HG03103 (cell line): ENCODE measurements around the gene CEP89.
A peak's percentile ranks its signal among the peaks of the same experiment; 100 is the strongest.
"Not testable (repeated sequence)": the region's sequence is repeated elsewhere in the genome, so short reads cannot be mapped to it uniquely, and the experiment has no call there.

ENCODE experiments used
- ATAC-seq: cut with Tn5 transposase; IDR thresholded peaks from one replicate; pipeline ENCODE4 v1.9.1; 2021; ENCODE audit warnings: low read depth; ENCODE audit not compliant: unreplicated experiment

CEP89 gene

DNA sequence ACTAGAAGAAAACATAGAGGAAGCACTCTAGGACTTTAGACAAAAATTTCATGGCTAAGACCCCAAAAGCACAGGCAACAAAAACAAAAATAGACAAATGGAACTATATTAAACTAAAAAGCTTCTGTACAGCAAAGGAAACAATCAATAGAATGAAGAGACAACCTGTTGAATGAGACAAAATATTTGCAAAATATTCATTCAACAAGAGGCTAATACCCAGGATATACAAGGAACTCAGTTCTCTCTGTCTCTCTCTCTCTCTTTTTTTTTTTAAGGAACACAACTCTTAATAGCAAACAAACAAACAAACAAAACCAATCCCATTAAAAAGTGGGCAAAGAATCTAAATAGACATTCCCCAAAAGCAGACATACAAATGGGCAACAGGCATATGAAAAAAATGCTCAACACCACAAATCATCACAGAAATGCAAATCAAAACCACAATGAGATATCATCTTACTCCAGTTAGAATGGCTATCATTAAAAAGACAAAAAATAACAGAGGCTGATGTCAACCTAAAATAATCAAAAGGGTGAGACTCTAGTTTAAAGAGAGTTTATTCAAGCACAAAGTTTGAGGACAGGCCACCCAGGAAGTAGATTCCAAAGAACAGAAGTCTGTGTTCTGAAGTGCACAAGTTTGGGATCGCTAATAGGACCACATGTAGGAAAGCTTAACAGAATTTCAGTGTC, 75.1 kb downstream of the CEP89 start:
- no peak for ATAC-seq

- peak; percentile 89 for ATAC-seq
These were observed 76.4 kb downstream of the CEP89 start for GRCh38 chr19:32895384-32895783.

- ATAC-seq: no peak
These were observed 80.1 kb downstream of the CEP89 start for GRCh38 chr19:32891609-32892008.

DNA sequence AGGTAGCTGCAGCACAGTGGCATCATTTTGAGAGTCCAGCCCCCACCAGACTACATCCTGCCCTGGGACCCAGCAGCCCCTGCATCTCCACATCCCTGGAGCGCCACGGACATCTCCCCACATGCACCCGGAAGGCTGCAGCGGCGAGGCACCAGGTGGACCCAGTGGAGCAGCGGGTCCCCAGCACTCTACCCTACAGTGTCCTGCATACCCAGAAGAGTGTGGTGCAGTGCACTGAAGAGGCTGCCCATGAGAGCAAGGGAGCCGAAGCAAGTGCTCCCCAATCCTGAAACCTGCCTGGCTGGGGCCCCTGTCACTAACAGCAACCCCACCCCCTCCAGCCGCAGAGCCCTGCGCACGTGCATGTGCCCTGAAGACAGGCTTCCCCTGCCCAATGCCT, 80.9 kb downstream of the CEP89 start:
- ATAC-seq: no peak

GRCh38 chr19:32890326-32890725, 81.4 kb downstream of the CEP89 start:
- no peak for ATAC-seq

GRCh38 chr19:32889137-32889934, 82.4 kb downstream of the CEP89 start:
- no peak for ATAC-seq

DNA sequence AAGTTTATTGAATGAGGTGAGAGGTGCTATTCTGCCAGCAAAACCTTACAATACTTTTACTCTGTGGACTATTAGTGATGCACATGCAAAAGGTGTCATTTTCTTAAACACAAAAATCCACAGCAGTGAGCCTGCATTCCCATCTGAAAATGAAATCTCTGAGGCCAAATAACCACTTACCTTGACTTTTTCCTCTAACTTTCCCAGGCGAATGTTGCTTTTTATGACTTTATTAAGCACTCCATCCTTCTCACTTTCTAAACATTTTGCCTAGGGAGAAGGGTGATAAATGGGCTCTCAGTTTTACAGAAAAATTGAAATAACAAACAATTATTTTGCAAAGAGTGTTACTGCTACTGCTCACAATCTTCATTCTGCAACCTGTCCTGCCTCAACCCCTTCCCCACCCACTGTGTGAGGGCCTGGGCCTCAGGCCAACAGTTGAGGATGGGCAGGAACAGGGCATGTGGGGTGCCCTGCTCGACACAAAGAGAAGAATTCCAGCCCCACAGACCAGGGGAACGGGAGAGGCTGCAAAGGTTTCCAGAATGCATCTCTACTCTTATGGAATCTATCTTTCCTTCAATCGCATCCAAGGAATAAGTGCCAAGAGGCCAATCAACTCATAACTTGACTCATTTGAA, 84.1 kb downstream of the CEP89 start:
- no peak for ATAC-seq

DNA sequence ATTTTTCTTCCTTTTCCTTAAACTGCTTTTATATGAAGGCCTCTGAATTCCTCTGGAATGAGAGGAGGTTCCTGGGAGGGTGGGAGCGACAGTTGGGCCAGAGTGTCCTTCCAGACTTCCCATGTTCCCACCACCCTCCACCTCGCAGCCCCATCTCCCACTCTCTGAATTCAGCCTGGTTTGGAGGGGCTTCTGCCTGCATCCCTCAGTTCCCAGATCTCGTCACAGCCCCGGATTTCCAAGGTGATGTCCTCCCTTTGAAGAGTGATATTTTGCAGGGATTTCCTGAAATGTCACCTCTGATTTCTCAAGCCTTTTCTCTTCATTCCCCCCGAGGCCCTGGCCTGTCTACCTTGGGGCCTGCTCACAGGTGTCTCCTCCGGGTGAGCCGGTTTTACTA, 85.5 kb downstream of the CEP89 start:
- no peak for ATAC-seq

GRCh38 chr19:32885255-32885654, 86.5 kb downstream of the CEP89 start:
- ATAC-seq: not testable (repeated sequence)

DNA sequence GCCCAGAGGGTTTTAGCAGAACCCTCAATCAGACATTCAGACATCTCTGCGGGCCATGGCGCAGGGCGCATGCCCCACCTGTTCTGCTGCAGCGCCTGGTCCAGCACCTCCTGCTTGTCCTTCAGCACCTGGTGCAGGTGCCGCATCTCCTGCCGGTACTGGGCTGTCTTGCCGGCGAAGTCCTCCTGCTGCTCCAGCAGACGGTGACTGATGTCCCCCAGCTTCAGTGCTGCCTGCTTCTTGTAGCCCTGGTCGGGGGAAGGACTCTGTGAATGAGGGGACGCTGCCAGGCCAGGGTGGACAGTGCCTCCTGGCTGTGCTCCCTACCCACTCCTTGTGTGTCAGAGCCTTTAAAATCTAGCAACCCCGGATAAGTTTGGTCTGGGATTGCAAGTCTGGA, 90.0 kb downstream of the CEP89 start:
- ATAC-seq: no peak

DNA sequence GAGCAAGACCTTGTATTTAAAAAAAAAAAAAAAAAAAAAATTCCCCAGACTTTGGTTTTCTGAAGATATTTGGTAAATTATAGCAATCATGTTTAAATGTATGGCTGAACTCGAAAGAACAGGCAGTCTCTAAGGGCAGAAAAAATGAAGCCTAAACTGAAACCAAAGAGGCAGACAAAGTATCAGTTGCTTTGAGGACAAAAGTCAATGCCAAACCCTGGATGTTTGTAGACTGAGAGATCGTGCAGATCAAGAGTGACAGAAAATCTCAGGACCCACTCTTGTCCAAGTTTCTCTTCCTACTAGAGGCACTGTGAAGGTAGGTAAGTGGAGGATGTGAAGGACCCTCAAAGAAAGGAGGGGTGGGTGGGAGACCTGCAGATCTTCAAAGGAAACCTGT, 91.1 kb downstream of the CEP89 start:
- no peak for ATAC-seq

- no peak for ATAC-seq
These were observed 92.0 kb downstream of the CEP89 start for GRCh38 chr19:32879741-32880140.

- no peak for ATAC-seq
These were observed 92.8 kb downstream of the CEP89 start for GRCh38 chr19:32878988-32879387.

GRCh38 chr19:32877977-32878745, 93.6 kb downstream of the CEP89 start:
- no peak for ATAC-seq

GRCh38 chr19:32877323-32877912, 94.3 kb downstream of the CEP89 start:
- ATAC-seq: no peak

- no peak for ATAC-seq
These were observed 94.9 kb downstream of the CEP89 start for GRCh38 chr19:32876919-32877285.

DNA sequence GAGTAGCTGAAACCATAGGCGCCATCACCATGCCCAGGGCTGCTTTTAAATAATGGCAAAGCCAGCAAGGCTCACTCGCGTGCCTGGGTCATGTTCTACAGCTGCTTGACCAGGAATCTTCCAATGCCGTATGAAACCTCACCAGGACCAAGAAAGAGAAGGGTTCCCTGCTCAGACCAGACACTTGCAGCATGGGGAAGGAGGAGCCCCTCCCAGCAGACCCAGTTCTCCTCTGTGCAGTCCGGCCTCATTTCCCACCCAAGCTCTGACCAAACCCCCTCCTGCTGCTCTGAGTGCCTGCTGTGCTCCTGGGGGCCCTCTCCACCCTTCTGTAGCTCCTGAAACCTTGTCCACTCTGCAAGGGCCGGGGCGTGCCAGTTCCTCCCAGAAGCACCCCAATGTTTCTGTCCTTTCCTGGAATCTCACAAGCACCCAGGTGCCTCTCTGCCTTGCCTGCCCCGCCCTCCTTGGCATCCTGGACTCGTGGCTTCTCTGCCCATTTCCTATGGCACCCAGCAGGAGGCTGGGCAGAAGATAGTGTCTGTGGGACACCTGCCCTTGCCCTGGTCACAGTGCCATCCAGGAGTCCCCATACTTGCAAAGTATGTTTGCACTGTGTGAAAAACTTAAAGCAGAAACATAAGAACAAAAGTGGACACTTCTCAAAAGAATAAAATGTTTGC, 95.4 kb downstream of the CEP89 start:
- no peak for ATAC-seq

GRCh38 chr19:32875428-32875827, 96.3 kb downstream of the CEP89 start:
- ATAC-seq: no peak

DNA sequence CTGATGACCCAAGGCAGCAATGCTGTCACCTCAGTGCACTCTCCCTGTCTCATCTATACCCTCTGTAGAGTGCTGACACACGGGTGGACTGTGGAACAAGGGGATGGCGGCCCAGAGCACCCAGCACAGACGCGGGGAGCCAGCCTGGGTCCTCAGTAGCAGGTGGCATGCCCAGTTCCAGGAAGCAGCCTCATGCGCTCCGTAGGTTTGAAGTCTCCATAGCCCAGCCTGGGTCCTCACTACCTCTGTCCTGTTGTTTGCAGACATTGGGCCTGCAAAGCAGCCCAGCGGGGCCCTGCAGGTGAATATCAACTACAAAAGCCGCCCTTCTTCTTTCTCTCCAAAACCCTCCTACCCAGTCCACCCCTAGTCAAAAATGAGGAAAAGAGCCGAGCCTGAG, 97.2 kb downstream of the CEP89 start:
- ATAC-seq: no peak
